ENCODE measurements around the gene NDRG4. TPM values are rescaled to one million over a fixed set of nuclear protein-coding genes. Genes with fewer than 3 reads are reported as not detected.
A peak's percentile ranks its signal among the peaks of the same experiment; 100 is the strongest.

Gene NDRG4
- total and polyA plus RNA-seq, 2 experiments from 2014 or later = 16.3 to 32.1 TPM

DNA sequence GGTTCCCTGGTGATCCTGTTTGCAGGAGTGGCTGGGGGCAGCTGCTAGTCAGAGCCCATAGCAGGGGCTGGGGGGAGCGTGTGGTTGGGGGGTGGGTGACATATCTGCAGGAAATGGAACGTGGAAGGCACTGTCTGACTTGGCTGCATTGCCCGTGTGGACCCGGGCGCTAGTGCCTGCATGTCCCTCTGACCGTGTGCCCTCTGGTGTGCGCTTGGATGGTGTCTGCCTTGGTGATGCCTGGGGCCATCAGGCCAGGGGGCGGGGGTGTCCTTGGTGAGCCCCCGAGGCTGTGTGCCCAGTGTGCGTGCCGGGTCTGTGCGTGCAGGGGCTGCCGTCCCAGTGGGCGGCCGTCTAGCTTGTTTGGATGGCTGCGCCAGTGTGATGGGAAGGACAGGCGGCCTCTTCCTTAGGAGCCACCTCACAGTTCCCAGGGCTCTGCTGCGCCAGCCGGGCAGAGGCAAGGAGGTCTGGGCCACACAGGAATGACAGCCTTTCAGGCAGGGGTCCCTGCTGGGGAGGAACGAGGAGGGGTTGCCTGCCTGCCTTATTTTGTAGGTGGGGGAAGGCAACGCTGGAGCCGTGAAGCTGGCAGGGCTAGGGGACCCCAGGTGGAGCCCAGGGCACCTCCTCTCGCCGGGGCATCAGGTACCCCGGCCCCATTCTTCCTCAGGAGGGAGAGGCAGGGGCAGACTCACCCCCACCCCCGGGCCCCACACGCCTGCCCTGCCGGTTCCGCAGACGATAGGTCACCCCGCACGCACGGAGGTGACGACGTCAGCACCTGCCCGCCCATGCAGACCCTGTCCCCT, 693 bp downstream of the NDRG4 start:
- Histone ChIP-seq H3K79me2 (replicated peaks; ENCODE audit: insufficient read depth) (no peaks in the 10 kb centered on the region), H4K20me1 (replicated peaks; ENCODE audit: insufficient read depth) (peaks cover 4% of the 10 kb centered on the region; the same call in 1 of the 2 replicates), H3K4me2 (peak overlapping the region; percentile 96), H3F3A (replicated peaks; ENCODE audit: low read depth) (no peaks in the 10 kb centered on the region), H3K27me3 (ENCODE audit: insufficient read depth) (no peaks in the 10 kb centered on the region), H3K36me3 (ENCODE audit: insufficient read depth) (no peaks in the 10 kb centered on the region), H3K4me3 (peak overlapping the region; percentile 88), H2AFZ (peak overlapping the region; percentile 87; the same call in 1 of the 2 replicates), H3K27ac (ENCODE audit: low read depth) (0 out of 2 replicates have a peak overlapping the region, but pooled peaks have one; percentile 6), H3K4me1 (ENCODE audit: insufficient read depth) (peaks cover 4% of the 10 kb centered on the region; the same call in 1 of the 2 replicates), H3K9me2 (ENCODE audit: insufficient read depth) (no peaks in the 10 kb centered on the region)
- peaks cover 30% of the 10 kb centered on the region for H3K27me3 Mint-ChIP-seq (ENCODE audit: insufficient read depth, low read depth, poor library complexity)
- ATAC-seq (peak; percentile 49), DNase-seq (ENCODE audit: low spot score) (peak; percentile 70)
- H3K27ac Mint-ChIP-seq = peak overlapping the region; percentile 82; the same call in 1 of the 2 replicates
- H3K4me3 Mint-ChIP-seq = peak overlapping the region; percentile 86
- H3K36me3 Mint-ChIP-seq (ENCODE audit: low read depth) = no peaks in the 10 kb centered on the region
- no peaks in the 10 kb centered on the region; the same call in 2 of the 3 replicates for H3K9me3 Mint-ChIP-seq
- H3K4me1 Mint-ChIP-seq = peaks cover 19% of the 10 kb centered on the region
- TF ChIP-seq STAT1 (IDR thresholded peaks at IDR 0.05; ENCODE audit: unreplicated experiment) (no peak), CREB1 (CRISPR knock-in tag; IDR thresholded peaks at IDR 0.05; ENCODE audit: low read depth) (no peak), ZNF114 (CRISPR knock-in tag; IDR thresholded peaks at IDR 0.05) (no peak), POLR2AphosphoS5 (IDR thresholded peaks at IDR 0.05; ENCODE audit: low read depth) (no peak), ZNF331 (CRISPR knock-in tag; IDR thresholded peaks at IDR 0.05; ENCODE audit: low read depth) (no peak), JUNB (IDR thresholded peaks at IDR 0.05; ENCODE audit: unreplicated experiment) (no peak), EZH2phosphoT487 (IDR thresholded peaks at IDR 0.05; ENCODE audit: unreplicated experiment) (no peak), NANOG (IDR thresholded peaks at IDR 0.05; ENCODE audit: borderline replicate concordance) (no peak), EZH2 (IDR thresholded peaks at IDR 0.05; ENCODE audit: low read depth, unreplicated experiment) (no peak)
- TF ChIP-seq, protein P1, sequence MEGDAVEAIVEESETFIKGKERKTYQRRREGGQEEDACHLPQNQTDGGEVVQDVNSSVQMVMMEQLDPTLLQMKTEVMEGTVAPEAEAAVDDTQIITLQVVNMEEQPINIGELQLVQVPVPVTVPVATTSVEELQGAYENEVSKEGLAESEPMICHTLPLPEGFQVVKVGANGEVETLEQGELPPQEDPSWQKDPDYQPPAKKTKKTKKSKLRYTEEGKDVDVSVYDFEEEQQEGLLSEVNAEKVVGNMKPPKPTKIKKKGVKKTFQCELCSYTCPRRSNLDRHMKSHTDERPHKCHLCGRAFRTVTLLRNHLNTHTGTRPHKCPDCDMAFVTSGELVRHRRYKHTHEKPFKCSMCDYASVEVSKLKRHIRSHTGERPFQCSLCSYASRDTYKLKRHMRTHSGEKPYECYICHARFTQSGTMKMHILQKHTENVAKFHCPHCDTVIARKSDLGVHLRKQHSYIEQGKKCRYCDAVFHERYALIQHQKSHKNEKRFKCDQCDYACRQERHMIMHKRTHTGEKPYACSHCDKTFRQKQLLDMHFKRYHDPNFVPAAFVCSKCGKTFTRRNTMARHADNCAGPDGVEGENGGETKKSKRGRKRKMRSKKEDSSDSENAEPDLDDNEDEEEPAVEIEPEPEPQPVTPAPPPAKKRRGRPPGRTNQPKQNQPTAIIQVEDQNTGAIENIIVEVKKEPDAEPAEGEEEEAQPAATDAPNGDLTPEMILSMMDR (conservative IDR thresholded peaks at IDR 0.05; ENCODE audit: low read depth in 2 of 2) = no peak
- TF ChIP-seq, protein P2, sequence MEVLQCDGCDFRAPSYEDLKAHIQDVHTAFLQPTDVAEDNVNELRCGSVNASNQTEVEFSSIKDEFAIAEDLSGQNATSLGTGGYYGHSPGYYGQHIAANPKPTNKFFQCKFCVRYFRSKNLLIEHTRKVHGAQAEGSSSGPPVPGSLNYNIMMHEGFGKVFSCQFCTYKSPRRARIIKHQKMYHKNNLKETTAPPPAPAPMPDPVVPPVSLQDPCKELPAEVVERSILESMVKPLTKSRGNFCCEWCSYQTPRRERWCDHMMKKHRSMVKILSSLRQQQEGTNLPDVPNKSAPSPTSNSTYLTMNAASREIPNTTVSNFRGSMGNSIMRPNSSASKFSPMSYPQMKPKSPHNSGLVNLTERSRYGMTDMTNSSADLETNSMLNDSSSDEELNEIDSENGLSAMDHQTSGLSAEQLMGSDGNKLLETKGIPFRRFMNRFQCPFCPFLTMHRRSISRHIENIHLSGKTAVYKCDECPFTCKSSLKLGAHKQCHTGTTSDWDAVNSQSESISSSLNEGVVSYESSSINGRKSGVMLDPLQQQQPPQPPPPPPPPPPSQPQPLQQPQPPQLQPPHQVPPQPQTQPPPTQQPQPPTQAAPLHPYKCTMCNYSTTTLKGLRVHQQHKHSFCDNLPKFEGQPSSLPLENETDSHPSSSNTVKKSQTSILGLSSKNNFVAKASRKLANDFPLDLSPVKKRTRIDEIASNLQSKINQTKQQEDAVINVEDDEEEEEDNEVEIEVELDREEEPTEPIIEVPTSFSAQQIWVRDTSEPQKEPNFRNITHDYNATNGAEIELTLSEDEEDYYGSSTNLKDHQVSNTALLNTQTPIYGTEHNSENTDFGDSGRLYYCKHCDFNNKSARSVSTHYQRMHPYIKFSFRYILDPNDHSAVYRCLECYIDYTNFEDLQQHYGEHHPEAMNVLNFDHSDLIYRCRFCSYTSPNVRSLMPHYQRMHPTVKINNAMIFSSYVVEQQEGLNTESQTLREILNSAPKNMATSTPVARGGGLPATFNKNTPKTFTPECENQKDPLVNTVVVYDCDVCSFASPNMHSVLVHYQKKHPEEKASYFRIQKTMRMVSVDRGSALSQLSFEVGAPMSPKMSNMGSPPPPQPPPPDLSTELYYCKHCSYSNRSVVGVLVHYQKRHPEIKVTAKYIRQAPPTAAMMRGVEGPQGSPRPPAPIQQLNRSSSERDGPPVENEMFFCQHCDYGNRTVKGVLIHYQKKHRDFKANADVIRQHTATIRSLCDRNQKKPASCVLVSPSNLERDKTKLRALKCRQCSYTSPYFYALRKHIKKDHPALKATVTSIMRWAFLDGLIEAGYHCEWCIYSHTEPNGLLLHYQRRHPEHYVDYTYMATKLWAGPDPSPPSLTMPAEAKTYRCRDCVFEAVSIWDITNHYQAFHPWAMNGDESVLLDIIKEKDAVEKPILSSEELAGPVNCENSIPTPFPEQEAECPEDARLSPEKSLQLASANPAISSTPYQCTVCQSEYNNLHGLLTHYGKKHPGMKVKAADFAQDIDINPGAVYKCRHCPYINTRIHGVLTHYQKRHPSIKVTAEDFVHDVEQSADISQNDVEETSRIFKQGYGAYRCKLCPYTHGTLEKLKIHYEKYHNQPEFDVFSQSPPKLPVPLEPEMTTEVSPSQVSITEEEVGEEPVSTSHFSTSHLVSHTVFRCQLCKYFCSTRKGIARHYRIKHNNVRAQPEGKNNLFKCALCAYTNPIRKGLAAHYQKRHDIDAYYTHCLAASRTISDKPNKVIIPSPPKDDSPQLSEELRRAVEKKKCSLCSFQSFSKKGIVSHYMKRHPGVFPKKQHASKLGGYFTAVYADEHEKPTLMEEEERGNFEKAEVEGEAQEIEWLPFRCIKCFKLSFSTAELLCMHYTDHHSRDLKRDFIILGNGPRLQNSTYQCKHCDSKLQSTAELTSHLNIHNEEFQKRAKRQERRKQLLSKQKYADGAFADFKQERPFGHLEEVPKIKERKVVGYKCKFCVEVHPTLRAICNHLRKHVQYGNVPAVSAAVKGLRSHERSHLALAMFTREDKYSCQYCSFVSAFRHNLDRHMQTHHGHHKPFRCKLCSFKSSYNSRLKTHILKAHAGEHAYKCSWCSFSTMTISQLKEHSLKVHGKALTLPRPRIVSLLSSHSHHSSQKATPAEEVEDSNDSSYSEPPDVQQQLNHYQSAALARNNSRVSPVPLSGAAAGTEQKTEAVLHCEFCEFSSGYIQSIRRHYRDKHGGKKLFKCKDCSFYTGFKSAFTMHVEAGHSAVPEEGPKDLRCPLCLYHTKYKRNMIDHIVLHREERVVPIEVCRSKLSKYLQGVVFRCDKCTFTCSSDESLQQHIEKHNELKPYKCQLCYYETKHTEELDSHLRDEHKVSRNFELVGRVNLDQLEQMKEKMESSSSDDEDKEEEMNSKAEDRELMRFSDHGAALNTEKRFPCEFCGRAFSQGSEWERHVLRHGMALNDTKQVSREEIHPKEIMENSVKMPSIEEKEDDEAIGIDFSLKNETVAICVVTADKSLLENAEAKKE (CRISPR knock-in tag; IDR thresholded peaks at IDR 0.05) = no peak
- TF ChIP-seq, protein P3, sequence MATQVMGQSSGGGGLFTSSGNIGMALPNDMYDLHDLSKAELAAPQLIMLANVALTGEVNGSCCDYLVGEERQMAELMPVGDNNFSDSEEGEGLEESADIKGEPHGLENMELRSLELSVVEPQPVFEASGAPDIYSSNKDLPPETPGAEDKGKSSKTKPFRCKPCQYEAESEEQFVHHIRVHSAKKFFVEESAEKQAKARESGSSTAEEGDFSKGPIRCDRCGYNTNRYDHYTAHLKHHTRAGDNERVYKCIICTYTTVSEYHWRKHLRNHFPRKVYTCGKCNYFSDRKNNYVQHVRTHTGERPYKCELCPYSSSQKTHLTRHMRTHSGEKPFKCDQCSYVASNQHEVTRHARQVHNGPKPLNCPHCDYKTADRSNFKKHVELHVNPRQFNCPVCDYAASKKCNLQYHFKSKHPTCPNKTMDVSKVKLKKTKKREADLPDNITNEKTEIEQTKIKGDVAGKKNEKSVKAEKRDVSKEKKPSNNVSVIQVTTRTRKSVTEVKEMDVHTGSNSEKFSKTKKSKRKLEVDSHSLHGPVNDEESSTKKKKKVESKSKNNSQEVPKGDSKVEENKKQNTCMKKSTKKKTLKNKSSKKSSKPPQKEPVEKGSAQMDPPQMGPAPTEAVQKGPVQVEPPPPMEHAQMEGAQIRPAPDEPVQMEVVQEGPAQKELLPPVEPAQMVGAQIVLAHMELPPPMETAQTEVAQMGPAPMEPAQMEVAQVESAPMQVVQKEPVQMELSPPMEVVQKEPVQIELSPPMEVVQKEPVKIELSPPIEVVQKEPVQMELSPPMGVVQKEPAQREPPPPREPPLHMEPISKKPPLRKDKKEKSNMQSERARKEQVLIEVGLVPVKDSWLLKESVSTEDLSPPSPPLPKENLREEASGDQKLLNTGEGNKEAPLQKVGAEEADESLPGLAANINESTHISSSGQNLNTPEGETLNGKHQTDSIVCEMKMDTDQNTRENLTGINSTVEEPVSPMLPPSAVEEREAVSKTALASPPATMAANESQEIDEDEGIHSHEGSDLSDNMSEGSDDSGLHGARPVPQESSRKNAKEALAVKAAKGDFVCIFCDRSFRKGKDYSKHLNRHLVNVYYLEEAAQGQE (IDR thresholded peaks at IDR 0.05; ENCODE audit: unreplicated experiment) = no peak
- TF ChIP-seq, protein P4, sequence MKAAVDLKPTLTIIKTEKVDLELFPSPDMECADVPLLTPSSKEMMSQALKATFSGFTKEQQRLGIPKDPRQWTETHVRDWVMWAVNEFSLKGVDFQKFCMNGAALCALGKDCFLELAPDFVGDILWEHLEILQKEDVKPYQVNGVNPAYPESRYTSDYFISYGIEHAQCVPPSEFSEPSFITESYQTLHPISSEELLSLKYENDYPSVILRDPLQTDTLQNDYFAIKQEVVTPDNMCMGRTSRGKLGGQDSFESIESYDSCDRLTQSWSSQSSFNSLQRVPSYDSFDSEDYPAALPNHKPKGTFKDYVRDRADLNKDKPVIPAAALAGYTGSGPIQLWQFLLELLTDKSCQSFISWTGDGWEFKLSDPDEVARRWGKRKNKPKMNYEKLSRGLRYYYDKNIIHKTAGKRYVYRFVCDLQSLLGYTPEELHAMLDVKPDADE (IDR thresholded peaks at IDR 0.05) = no peak
